Measurements from ENCODE around the gene TGFB2. TPM values are rescaled to one million over a fixed set of nuclear protein-coding genes. Genes with fewer than 3 reads are reported as not detected.

Gene TGFB2
- total RNA-seq, 1 experiment from 2014 or later: 0.34 TPM

GRCh38 chr1:218475699-218476098, 130.6 kb downstream of the TGFB2 start:
- TF ChIP-seq POLR2A (IDR thresholded peaks at IDR 0.05; ENCODE audit: borderline replicate concordance, extremely low read depth, insufficient read depth, insufficient read length) (no peak), SP1 (IDR thresholded peaks at IDR 0.05; ENCODE audit: low read depth) (no peak), MAX (IDR thresholded peaks at IDR 0.05) (no peak), RAD21 (IDR thresholded peaks at IDR 0.05; ENCODE audit: low read depth) (no peak), ZFX (IDR thresholded peaks at IDR 0.05) (no peak), ATF3 (IDR thresholded peaks at IDR 0.05) (no peak), CTCF (IDR thresholded peaks at IDR 0.05 in 2 of 3, conservative IDR thresholded peaks at IDR 0.05 in 1 of 3; ENCODE audit: borderline replicate concordance in 1 of 3, insufficient read depth in 1 of 3, low read depth in 2 of 3, low read length in 2 of 3) (no peak), ZNF274 (IDR thresholded peaks at IDR 0.05; ENCODE audit: low read depth, low read length) (no peak), EZH2phosphoT487 (IDR thresholded peaks at IDR 0.05; ENCODE audit: borderline replicate concordance) (no peak), YY1 (IDR thresholded peaks at IDR 0.05; ENCODE audit: extremely low read depth, insufficient replicate concordance, low read depth, low read length) (no peak), SRF (IDR thresholded peaks at IDR 0.05; ENCODE audit: low read depth) (no peak), REST (IDR thresholded peaks at IDR 0.05; ENCODE audit: low read depth) (no peak), FOSL1 (IDR thresholded peaks at IDR 0.05; ENCODE audit: low read depth) (no peak), JUND (IDR thresholded peaks at IDR 0.05) (no peak), TCF7L2 (IDR thresholded peaks at IDR 0.05; ENCODE audit: borderline replicate concordance, extremely low read depth, insufficient read depth, insufficient read length) (no peak), EGR1 (IDR thresholded peaks at IDR 0.05; ENCODE audit: low read depth) (no peak), CEBPB (IDR thresholded peaks at IDR 0.05; ENCODE audit: low read depth) (no peak)
- Histone ChIP-seq H3K36me3 (ENCODE audit: control insufficient read depth in 1 of 2, insufficient read depth in 2 of 2, low read length in 2 of 2) (no peaks in the 10 kb centered on the region), H3K9ac (ENCODE audit: low read length) (no peak overlapping the region), H3K27ac (ENCODE audit: low read depth, low read length) (no peak overlapping the region), H3K9me3 (ENCODE audit: control insufficient read depth in 1 of 2, insufficient read depth in 1 of 2, low read depth in 1 of 2, low read length in 2 of 2) (no peaks in the 10 kb centered on the region), H2AFZ (ENCODE audit: low read depth, low read length, poor library complexity, severe bottlenecking) (peak overlapping the region; percentile 63), H3K9me2 (ENCODE audit: insufficient read depth) (no peaks in the 10 kb centered on the region), H3K79me2 (ENCODE audit: insufficient read depth, low read length) (no peaks in the 10 kb centered on the region), H3K4me1 (ENCODE audit: control insufficient read depth in 1 of 2, insufficient read depth in 2 of 2, low read length in 2 of 2) (peaks cover 0 to 11% of the 10 kb centered on the region in 2 experiments; a peak in 2 of 4 replicates), H3K27me3 (ENCODE audit: insufficient read depth, low read length) (no peaks in the 10 kb centered on the region), H4K20me1 (ENCODE audit: insufficient read depth) (no peaks in the 10 kb centered on the region), H3K4me3 (replicated peaks in 1 of 2; ENCODE audit: low read depth in 1 of 2, low read length in 2 of 2) (no peak overlapping the region), H3K4me2 (ENCODE audit: low read length) (no peak overlapping the region)
- RAD21 ChIA-PET (ENCODE audit: low non-redundant PET in 1 of 2, low total read pairs in 2 of 2, uncharacterized antibody in 2 of 2, unreplicated experiment in 2 of 2): no interaction called here
- CTCF ChIA-PET: no interaction called here
- BruUV-seq (replicated peaks): no TSS peak
- intact Hi-C loops (cut with micrococcal nuclease): no loop called here
- DNase-seq (ENCODE audit: low read depth, low spot score): no peak
- no peak for ATAC-seq
- POLR2A ChIA-PET: no interaction called here
